K562 (cell line): ENCODE measurements around the gene FIBP. TPM values are rescaled to one million over a fixed set of nuclear protein-coding genes. Genes with fewer than 3 reads are reported as not detected.

Experiments
- ATAC-seq: fragments of 200-7000 bp; cut with Tn5 transposase; 3 replicates; pipeline ENCODE4 v1.9.1; 2020; ENCODE audit warnings: moderate library complexity
- BruUV-seq: library from RNA; stranded (reverse); fragments of 400-500 nt; replicated peaks from 2 replicates; lab custom pipeline; 2021; lab: Mats Ljungman, UMichigan
- CTCF ChIA-PET: fragments of 300-600 bp; formaldehyde crosslinking; extraction: SDS; loops from one replicate; lab custom pipeline; 2021; ENCODE audit warnings: low intra/inter-chr PET ratio; lab: Yijun Ruan, JAX
- POLR2A ChIA-PET: fragments of 300-600, 350-650 bp; sonication (Branson Sonifier 250); formaldehyde crosslinking; extraction: SDS; loops from one replicate; lab custom pipeline; 2021; ENCODE audit warnings: antibody characterized with exemption, inconsistent platforms; lab: Yijun Ruan, JAX
- DNase-seq, 4 experiments: peaks; one replicate each; pipeline versions ENCODE4 v3.0.0 to v3.0.0-alpha.2; 2011 to 2018; ENCODE audit warnings: low spot score in 3 of 4, mixed read lengths in 3 of 4; ENCODE audit errors: extremely low read depth in 1 of 4
- FAIRE-seq: peaks from 2 replicates; lab custom pipeline; 2011; peaks lifted over from hg19 to GRCh38; lab: Jason Lieb, UNC
- H2AFZ ChIP-seq: 2 replicates; pipeline ENCODE4 v1.6.0; 2011; ENCODE audit warnings: low read depth, low read length, control low read depth, inconsistent platforms
- H3K27ac ChIP-seq: fragments of 200-600 bp; 3 replicates; pipeline ENCODE4 v1.8.0; 2011; ENCODE audit warnings: low read depth, mild to moderate bottlenecking, control low read depth, inconsistent platforms, low read length, moderate library complexity, mixed read lengths; ENCODE audit errors: extremely low read depth
- H3K27me3 ChIP-seq, 2 experiments: fragments of 300-600 bp in 1 of 2; 2 replicates in 1 of 2; 3 replicates in 1 of 2; pipeline versions ENCODE4 v1.6.0 to v1.8.0; 2011; ENCODE audit warnings: inconsistent platforms in 2 of 2, low read length in 2 of 2, mild to moderate bottlenecking in 1 of 2, mixed read lengths in 1 of 2, moderate library complexity in 1 of 2; ENCODE audit not compliant: control insufficient read depth in 2 of 2, insufficient read depth in 2 of 2
- H3K36me3 ChIP-seq: fragments of 300-600 bp; 3 replicates; pipeline ENCODE4 v1.8.0; 2011; ENCODE audit warnings: mild to moderate bottlenecking, low read length, inconsistent platforms; ENCODE audit not compliant: control insufficient read depth, insufficient read depth
- H3K4me1 ChIP-seq, 2 experiments: fragments of 200-600 bp in 1 of 2; replicated peaks in 1 of 2; 2 replicates in 1 of 2; 3 replicates in 1 of 2; pipeline versions ENCODE4 v1.5.1 to v1.8.0; 2011; ENCODE audit warnings: inconsistent platforms in 2 of 2, low read length in 2 of 2, mild to moderate bottlenecking in 1 of 2, mixed read lengths in 1 of 2, moderate library complexity in 1 of 2; ENCODE audit not compliant: control insufficient read depth in 2 of 2, insufficient read depth in 2 of 2
- H3K4me2 ChIP-seq: 2 replicates; pipeline ENCODE4 v1.6.1; 2011; ENCODE audit warnings: low read length, control low read depth, inconsistent platforms, mixed read lengths; ENCODE audit not compliant: insufficient read depth
- H3K4me3 ChIP-seq: fragments of 200-600 bp; sonication (generic), shearing (Covaris generic); 2 replicates; pipeline ENCODE4 v1.5.1; 2016; ENCODE audit warnings: control low read depth, inconsistent platforms
- H3K79me2 ChIP-seq: fragments of 200-600 bp; 3 replicates; pipeline ENCODE4 v1.8.0; 2011; ENCODE audit warnings: low read length, inconsistent platforms; ENCODE audit not compliant: control insufficient read depth, insufficient read depth
- H3K9ac ChIP-seq, 2 experiments: 2 replicates each; pipeline versions ENCODE4 v1.6.0 to v1.6.1; 2011; ENCODE audit warnings: low read depth in 2 of 2, low read length in 2 of 2, control low read depth in 1 of 2, inconsistent platforms in 1 of 2, mild to moderate bottlenecking in 1 of 2, mixed read lengths in 1 of 2; ENCODE audit not compliant: insufficient read depth in 1 of 2
- H3K9me1 ChIP-seq: one replicate; pipeline ENCODE4 v1.6.0; 2011; ENCODE audit warnings: inconsistent platforms, mild to moderate bottlenecking, low read length, moderate library complexity; ENCODE audit not compliant: control insufficient read depth, insufficient read depth
- H3K9me3 ChIP-seq: replicated peaks from 2 replicates; pipeline ENCODE4 v1.5.1; 2011; ENCODE audit warnings: low read depth, low read length, inconsistent platforms; ENCODE audit not compliant: control insufficient read depth, insufficient read depth
- H4K20me1 ChIP-seq: replicated peaks from 2 replicates; pipeline ENCODE4 v1.6.1; 2011; ENCODE audit warnings: low read length, inconsistent platforms, mixed read lengths; ENCODE audit not compliant: control insufficient read depth, insufficient read depth
- C11orf30 ChIP-seq: fragments of 450-650 bp; IDR thresholded peaks from 2 replicates; pipeline ENCODE4 v1.6.1; 2016; ENCODE audit warnings: low read depth, mild to moderate bottlenecking
- DLX4 ChIP-seq: fragments of 250-450 bp; sonication (Bioruptor Pico); IDR thresholded peaks from 2 replicates; pipeline ENCODE4 v1.6.1; 2021; ENCODE audit warnings: mild to moderate bottlenecking
- ZNF3 ChIP-seq: fragments of 250-450 bp; sonication (Bioruptor Pico); IDR thresholded peaks from 2 replicates; pipeline ENCODE4 v1.5.0; 2021; ENCODE audit warnings: mild to moderate bottlenecking, moderate library complexity
- WGBS: fragments of 100-300 bp; shearing (Covaris generic); methylation state at CpG from one replicate; pipeline ENCODE4 v1.1.6; 2016; ENCODE audit warnings: low coverage, mixed read lengths; ENCODE audit not compliant: insufficient coverage; ENCODE audit errors: missing lambda C conversion rate; 5-methylcytosine and 5-hydroxymethylcytosine counted together
- in situ Hi-C: fragments of 300-500 bp; cut with MboI; formaldehyde crosslinking; loops from 4 replicates; pipeline ENCODE4 v1.15.0; 2018; ENCODE audit warnings: inconsistent platforms, mixed read lengths
- intact Hi-C: fragments of 100-400 bp; cut with micrococcal nuclease; formaldehyde crosslinking; loops from 2 replicates; pipeline ENCODE4 v1.14.2; 2022
- polyA plus RNA-seq, 8 experiments: library from polyadenylated mRNA; depleted of rRNA in 4 of 8; stranded (reverse) in 5 of 8; unstranded in 3 of 8; fragments of >200 nt; fragmentation: Nextera tagmentation in 2 of 8; fragmentation: Illumina TruSeq in 1 of 8; extraction: Ambion mirVana in 2 of 8; extraction: Trizol in 1 of 8; gene quantifications; 2 replicates each; pipeline versions ENCODE4 v1.2.1 to v1.2.3, GENCODE V29; 2011 to 2014; ENCODE audit warnings: inconsistent platforms in 1 of 8, missing spikeins in 1 of 8
- total RNA-seq, 7 experiments: library from RNA; depleted of rRNA in 6 of 7; stranded (reverse); fragments of >200 nt in 6 of 7; fragmentation: Illumina TruSeq in 2 of 7; extraction: Trizol in 2 of 7; gene quantifications; 2 replicates each; pipeline versions ENCODE4 v1.2.1 to v1.2.3, GENCODE V29; 2011 to 2021; ENCODE audit warnings: low replicate concordance in 1 of 7

Gene FIBP
- total and polyA plus RNA-seq, 9 of the 15 experiments (the other 6 are each of a cell fraction or from before 2014, with no cell fraction given), result 41.2 to 79.2 (median 48.6) TPM

- H2AFZ ChIP-seq, result no peak overlapping the region
- H3K4me2 ChIP-seq, result no peak overlapping the region
- no peaks in the 10 kb centered on the region for H4K20me1 ChIP-seq
- intact Hi-C loops, result loop anchor here (2.0 kb wide), 1 partner anchor 24 kb away; the partner anchor contains the start of gene FIBP
- H3K4me3 ChIP-seq, result no peak overlapping the region
- FAIRE-seq (no peak), DNase-seq (no peak), ATAC-seq (no peak)
- TF ChIP-seq C11orf30 (peak; percentile 18; the same call in 1 of the 2 replicates), DLX4 (CRISPR knock-in tag) (no peak), ZNF3 (CRISPR knock-in tag) (no peak)
- peaks cover 11% of the 10 kb centered on the region for H3K79me2 ChIP-seq
- no peaks in the 10 kb centered on the region for H3K9me1 ChIP-seq
- peaks cover 40 to 51% of the 10 kb centered on the region in 2 experiments for H3K4me1 ChIP-seq
- no TSS peak for BruUV-seq
- POLR2A ChIA-PET, result interaction anchor here (0.6 to 6.0 kb wide), 4 partner anchors 10 to 53 kb away, joined by 3 to 73 read pairs (median 8); partner anchors contain the start of gene FOSL1
- no peaks in the 10 kb centered on the region for H3K27me3 ChIP-seq
- in situ Hi-C loops, result no loop called here
- WGBS, result 65% methylated on average over 4 of the region's 4 CpGs
- CTCF ChIA-PET, result no interaction called here
- H3K36me3 ChIP-seq, result peaks cover 11% of the 10 kb centered on the region; the same call in 1 of the 3 replicates
- H3K9me3 ChIP-seq, result no peaks in the 10 kb centered on the region
- peak overlapping the region; percentile 39; the same call in 2 of the 3 replicates for H3K27ac ChIP-seq
- peak overlapping the region; percentile 18 to 60; a peak in 2 of 4 replicates for H3K9ac ChIP-seq
Observed at GRCh38 chr11:65912845-65913244, 24.6 kb upstream of the FIBP start.
